Right renal pelvis (tissue), 4 donors: ENCODE measurements around the gene TNFSF15. TPM values are rescaled to one million over a fixed set of nuclear protein-coding genes. Genes with fewer than 3 reads are reported as not detected.

Experiments
- DNase-seq, 4 donors: peaks; one replicate each; pipeline ENCODE4 v3.0.0-alpha.2; 2013; ENCODE audit warnings: low read depth in 4 of 4, low spot score in 3 of 4, missing footprints in 1 of 4
- polyA plus RNA-seq, 4 donors: library from polyadenylated mRNA; unstranded; fragments of 120-200 nt; gene quantifications; one replicate each; pipeline ENCODE4 v1.2.1, GENCODE V29; 2013; ENCODE audit not compliant: insufficient read length in 4 of 4

TNFSF15 gene
- polyA plus RNA-seq, result 10 to 100 TPM in 1 of 4 donors, 1 to 10 TPM in 3; 4.4 to 10.3 (median 5.7) TPM

DNA sequence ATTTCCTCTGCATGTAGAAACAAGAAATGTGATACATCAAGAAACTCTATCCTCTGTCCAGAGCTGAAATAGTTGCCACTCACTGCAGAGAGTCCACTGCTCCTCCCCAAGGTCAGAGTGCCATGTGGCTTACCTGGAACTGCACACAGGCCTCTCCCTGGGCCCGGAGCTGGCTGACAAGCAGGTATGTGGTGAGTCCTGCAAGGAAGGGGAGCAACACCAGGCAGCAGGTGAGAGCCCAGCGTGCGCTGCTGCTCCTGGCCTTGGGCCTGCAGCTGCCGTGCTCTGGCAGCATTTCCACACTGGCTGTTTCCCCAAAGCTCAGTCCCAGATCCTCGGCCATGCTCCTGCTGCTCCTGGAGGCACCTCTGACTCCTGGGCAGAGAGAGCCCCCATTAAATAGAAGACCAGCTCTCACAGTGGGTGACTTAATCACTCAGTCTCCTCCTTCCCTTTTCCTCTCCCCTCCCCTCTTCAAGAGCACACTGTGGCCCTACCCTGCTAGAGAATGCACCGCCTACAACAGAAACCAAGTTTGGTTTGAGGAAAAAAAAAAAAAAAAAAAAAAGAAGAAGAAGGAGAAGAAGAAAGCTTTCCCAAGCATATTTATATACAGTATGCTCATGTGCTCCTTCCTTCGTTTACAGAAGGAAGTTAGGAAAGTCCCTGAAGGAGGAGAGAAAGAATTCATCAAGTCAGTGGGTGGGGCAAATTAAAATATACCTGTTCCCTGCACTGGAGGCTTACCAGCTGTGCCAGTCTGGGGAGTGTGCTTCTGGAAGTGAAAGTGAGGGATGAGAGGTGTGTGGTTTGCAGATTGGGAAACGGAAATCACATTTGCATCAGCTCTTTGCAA lies at the start of gene TNFSF15:
TNFSF15 (minus strand) TSS at position 370 of the 856 bp plus-strand sequence; CDS start at position 343, 27 bp downstream.
- DNase-seq, result no peak

DNA sequence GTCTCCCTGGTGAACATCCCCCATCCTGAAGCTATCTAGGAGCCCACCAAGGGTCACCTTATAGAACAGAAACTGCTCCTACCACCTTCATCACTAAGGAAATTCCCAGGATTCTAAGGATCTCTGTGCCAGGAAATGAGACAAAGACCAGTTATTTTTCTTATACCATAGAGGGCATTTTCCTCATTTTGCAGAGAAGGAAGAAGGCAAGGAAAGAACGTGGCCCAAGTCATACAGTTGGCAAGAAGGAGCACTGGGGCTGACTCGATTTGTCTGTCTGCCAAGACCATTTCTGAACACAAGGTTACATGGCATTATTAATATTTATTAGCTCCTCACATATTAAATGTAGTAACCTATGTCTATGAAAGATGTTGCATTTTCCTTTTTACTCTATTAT lies 49.6 kb upstream of the TNFSF15 start:
- no peak for DNase-seq

DNA sequence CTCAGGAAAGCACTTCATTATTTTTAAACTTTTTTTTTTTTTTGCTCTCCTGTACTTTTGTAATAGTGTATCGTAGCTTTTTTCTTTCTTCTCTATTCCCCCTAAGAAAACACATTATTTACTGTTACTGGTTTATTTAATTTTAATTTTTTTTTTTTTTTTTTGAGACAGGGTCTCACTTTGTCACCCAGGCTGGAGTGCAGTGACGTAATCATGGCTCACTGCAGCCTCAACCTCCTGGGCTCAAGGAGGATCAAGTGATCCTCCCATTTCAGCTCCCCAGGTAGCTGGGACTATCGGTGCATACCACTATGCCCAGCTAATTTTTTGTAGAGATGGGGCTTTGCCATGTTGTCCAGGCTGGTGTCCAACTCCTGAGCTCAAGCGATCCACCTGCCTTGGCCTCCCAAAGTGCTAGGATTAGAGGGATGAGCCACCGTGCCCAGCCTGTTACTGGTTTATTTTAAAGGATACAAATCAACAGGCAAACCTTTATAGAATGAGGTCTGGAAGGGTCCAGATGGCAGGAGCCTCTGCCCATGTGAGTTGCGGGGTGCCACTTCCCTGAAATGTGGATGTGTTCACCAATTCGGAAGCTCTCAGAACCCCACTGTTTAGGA lies 49.0 kb upstream of the TNFSF15 start:
- DNase-seq, result no peak

DNA sequence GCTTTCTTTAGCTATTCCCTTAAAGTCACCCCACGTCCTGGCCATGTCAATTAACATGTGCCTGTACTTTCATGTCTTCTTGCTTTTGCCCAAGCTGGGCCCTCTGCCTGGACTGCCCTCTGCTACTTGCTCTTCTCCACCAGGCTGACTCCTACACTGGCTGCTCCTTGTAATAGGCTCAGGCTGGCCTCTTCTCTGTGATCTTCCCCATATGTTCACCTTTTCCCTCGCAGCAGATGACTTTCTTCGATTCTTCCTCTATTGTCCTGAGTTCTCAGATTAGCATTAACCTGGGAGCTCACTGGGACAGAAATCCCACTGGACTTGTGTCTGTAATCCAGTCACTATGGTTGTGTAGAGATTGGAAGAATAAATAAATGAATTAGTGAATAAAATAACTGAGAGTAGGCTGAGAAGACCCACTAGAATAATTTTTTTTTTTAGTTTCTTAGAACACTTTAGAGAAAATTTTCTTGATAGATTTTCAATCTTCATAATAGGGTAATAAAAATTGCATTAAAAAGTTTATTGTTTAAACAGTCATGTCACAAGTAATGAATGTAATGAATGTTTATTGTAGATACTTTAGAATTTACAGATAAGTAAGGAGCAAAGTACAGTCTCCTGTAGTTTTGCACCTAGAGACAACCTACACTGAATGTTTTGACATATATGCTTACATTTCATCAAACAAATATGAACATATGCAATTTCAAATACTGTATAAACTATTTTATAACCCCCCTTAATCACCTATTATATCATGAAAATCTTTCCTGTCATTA lies 47.4 kb upstream of the TNFSF15 start:
- no peak for DNase-seq

DNA sequence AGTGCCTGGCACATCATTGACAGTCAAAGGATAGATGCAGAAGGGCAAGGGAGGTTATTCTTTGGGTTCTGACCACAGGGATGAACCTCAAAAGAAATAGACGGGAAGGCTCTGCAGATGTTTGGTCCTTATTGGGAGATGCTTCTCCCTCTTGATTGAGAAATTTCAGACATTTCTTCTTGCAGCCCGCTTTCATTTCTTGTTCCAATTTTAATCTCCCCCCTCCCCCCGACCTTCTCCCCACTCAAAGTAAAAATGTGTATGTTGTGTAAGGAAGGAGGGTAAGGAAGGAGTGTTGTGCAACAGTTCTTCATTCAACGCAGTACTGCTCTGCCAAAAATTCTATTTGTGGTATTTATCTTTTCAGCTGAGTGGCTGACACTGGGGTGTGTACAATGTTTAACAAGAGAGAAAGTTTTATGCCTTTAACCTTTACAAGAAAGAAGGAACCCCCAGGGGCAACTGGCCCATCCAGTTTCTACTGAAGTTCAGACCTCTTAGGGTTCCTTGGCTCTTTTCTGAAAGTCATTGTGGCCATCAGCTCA lies 46.3 kb upstream of the TNFSF15 start:
- no peak for DNase-seq

DNA sequence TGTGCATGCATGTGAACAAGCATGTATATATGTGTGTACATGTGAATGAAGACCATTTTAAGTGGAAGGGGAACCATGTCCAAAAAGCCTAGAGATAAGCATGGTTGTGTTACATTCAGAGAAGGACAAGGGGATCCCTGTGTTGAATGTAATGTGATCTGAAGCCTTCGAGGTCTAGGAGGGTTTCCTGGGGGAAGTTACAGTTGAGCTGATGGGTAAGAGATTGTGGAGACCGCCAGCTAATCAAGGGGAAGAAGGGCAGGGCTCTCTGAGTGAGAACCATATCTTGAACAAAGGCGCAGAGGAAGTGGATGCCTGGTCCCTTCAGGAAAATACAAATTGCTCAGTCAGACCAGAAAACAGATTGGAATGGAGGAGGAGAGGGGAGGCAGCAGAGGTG lies 45.5 kb upstream of the TNFSF15 start:
- no peak for DNase-seq

DNA sequence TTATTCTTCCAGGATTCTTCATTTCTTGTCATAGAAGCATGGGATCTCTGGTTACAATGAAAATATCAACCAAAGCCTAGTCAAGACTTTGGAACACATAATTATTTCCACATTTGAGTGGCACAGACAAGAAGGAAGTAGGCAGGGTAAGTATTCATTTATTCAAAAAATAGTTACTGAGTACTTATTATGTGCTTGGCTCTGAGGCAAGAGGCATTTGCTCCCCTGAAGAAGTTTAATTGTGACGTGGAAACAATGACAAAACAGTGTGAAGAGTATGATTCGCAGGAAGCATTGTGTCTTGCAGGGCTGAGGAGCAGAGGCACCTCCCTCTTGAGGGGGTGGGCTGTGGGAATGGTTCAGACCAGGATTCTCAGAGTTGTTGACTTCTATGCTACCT lies 45.0 kb upstream of the TNFSF15 start:
- no peak for DNase-seq

DNA sequence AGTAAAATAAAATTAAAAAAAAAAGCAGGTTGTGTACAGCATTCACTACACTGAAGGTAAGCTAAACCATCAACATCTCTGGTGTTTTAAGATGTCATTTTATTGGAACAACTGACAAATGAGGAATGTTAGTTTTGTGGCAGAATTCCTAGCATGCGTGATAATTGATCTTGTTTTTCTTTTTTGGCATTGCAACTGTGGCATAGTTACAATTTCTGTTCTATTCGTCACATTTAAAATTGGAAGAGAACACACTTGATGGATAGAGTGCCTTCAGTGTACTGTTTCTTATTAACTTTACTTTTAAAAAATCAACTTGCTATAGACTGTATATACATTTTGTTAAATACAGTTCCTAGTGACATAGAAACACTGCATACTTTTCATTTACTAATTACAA lies 43.6 kb upstream of the TNFSF15 start:
- DNase-seq, result no peak

DNA sequence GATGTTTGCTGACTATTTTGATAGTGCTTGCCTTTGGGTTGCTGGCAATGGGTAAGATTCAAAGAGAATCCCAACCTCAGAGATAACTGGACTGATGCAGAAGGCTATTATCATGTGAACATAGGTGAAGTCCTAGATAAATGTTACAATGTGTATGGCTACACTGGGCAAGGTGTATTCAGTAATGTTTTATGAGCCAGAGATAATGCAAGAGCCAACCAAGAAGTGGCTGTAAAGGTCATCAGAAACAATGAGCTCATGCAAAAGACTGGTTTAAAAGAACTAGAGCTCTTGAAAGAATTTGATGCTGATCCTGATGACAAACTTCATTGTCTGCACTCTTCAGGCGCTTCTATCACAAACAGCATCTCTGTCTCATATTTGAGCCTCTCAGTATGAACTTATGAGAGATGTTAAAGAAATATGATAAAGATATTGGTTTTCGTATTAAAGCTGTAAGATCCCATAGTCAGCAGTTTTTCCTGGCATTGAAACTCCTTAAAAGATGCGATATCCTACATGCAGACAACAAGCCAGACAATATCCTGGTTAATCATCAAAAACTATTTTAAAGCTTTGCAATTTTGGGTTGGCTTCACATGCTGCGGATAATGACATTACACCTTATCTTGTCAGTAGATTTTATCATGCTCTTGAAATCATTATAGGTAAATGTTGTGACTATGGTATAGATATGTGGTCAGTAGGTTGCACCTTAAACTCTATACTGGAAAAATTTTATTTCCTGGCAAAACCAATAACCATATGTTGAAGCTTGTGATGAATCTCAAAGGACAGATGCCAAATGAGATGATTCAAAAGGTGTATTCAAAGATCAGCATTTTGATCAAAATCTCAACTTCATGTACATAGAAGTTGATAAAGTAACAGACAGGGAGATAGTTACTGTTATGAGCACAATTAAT lies 41.9 kb upstream of the TNFSF15 start:
- no peak for DNase-seq

DNA sequence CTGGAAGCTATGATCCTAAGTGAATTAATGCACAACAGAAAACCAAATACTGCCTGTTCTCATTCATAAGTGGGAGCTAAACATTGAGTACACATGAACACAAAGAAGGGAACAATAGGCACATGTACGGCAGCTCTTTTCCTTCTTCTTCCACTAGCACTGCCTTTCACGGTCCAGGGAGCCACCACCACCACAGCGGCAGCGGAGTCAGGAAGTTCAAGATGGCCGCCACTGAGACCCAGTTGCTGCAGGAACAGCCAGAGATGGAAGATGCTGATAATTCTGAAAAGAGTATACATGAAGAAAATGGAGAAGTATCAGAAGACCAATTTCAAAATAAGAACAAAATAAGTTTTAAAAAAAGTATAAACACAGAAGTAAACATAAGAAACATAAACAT lies 39.5 kb upstream of the TNFSF15 start:
- DNase-seq, result no peak

DNA sequence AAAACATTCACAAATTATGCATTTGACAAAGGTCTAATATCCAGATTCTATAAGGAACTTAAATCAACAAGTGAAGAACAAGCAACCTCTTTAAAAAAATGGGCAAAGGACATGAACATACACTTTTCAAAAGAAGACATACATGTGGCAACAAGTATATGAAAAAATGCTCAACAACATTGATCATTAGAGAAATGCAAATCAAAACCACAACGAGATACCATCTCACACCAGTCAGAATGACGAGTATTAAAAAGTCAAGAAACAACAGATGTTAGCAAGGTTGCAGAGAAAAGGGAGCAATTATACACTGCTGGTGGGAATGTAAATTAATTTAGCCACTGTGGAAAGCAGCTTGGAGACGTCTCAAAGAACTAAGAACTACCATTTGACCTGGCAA lies 38.9 kb upstream of the TNFSF15 start:
- DNase-seq, result no peak

DNA sequence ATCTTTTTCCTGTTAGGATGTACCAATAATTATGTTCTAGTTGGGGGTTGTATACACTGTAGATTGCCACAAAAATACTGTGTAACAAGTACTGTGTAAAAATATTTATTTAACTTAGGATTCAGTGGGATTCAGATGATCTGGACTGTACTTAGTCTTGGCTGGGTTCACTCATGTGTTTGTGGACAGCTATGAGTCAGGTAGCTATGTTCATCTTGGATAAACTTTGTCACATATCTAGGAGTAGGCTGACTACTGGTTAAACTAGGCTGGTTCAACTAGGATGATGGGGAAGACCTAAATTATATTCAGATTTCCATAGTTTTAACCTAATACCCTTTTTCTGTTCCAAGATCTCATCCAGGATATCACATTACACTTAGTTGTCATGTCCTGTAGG lies 32.1 kb upstream of the TNFSF15 start:
- no peak for DNase-seq

DNA sequence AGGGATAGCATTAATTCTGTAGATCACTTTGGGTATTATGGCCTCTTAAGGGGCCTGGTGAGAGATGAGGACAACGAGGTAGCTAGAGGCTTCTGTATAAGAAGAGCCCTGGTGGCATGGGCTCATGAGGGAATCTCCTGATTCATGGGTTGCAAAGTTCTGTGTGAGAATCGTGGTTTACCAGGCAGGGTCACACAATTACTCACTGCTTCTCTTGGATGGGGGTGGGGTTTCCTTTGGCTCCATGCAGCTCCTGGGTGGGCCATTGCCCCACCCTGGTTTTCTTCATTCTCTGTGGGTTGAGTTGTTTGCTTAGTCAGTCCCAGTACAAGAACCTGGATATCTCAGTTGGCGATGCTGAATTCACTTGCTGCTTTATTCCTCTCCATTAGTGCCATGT lies 30.9 kb upstream of the TNFSF15 start:
- DNase-seq, result no peak

DNA sequence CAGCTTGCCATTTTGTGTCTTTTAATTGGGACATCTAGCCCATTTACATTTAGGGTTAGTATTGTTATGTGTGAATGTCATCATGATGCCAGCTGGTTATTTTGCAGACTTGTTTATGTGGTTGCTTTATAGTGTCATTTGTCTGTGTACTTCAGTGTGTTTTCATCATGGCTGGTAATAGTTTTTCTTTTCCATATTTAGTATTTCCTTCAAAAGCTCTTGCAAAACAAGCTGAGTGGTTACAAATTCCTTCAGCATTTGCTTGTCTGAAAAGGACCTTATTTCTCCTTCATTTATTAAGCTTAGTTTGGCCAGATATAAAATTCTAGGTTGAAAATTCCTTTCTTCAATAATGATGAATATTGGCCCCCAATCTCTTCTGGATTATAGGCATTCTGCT lies 28.5 kb upstream of the TNFSF15 start:
- no peak for DNase-seq

DNA sequence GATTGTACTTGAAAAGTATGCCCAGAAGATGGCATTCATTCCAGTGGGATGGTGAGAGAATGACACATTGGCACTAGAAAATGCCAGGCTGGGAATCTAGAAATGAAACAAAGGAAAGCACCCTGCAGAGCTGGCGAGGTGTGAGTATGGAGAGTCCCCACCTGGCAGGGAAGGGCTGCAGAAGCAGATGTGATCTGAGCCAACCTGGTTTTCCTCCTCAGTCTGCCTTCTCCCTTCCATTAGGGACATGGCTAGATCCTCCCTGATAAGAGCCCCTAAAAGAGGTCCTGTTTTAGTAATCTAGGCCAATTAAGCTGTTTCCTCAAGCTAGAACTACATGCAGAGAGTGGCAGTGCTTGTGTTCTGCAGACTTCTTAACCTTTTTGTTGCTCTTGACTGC lies 24.7 kb upstream of the TNFSF15 start:
- no peak for DNase-seq

DNA sequence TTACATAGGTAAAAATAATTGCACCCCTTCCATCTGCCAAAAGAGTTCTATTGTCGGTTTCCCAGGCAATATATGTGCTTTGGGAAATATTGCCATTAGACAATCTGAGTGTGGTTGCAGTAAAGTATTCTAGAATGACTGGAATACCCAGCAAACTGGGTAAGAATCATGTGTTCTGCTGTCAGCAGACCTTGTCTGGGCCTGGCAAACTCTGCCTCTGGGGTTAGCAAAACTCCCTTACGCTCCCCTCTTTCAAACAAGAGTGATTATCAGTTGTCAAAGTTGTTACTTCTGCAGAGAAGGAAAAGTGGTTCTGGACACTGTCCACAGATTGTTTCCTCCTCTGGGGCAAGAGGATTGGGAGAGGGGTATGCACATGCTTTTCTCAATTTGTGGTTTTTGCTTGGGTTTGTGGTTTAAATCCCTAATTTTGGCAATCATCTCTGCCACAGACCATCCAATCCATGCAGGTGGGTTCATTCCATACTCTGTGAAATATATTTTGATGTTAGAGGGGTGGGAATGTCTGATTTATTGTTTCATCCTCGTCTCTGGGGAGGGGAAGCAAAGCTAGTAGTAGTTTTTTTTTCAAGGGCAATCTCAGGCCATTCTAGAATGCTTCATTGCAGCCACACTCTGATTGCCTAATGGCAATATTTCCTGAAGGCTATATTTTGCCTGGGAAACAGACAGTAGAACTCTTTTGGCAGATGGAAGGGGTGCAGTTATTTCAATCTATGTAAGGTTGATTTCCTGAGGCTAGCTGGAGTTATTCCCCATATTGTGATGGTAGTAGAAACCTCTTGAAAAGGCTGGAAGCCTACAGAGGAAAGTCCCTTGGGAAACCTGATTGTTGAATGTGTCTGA lies 24.0 kb upstream of the TNFSF15 start:
- no peak for DNase-seq

DNA sequence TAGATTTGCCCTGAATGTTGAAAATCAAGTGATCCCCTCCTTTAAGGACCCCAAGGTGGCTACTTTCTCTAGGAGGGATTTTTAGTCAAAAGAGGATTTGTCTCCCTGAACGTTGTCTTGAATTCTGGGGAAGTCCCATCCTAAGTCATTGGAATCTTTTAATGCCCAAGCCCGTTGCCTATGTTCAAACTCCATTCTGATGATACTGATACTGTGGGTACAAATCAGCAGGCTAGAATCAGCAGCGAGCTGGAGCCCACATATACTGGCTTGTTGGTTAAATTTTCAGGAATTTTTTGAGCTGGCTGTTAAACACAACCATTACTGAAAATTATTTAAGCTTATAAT lies 22.4 kb upstream of the TNFSF15 start:
- no peak for DNase-seq

DNA sequence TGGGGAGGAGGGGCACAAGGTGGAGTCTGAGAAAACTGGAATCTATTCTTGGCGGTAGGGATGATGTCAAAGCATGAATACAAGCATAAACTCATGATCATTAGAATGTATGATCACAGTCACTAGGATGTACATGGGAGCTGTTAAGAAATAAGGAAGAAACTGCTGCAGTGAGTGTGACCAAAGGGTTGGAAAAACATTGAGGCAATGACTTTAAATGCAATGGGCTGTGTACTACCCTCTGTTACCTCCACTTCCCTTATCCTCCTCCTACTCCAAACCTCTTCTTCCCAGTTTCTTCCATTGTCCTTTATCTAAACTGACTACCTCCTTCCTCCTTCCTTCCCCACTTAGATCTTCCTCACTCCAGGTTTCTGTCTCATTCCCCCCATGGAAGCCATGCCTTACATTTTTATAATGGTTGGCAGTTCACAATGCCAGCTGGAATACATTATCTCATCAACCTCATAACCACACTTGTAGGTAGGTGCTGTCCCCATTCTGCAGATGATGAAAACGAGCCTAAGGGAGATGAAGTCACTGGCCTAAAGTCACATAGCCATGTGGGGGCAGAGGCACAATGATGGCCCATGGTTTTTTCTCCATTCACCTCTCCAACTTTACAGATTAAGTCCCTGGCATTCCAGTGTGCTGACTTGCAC lies 21.9 kb upstream of the TNFSF15 start:
- DNase-seq, result no peak

DNA sequence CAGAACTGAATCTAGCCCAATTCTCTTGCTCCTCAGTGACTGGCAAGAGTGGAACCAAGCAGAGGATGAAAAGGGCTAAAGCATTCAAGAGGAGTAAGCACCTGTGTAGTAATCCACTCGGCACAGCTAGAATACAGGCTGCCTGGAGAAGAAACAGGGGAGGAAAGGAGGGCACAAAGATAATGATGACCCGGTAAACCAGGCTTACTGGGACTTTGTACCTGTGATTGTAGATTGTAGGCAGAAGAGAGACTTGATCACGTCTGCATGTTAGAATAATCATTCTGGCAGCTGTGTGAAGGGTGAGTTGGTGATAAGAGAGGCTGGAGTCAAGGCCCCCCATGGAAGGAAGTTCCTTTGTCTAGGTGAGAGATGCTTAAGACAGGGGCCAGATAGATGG lies 20.6 kb upstream of the TNFSF15 start:
- no peak for DNase-seq
